DOHH2 (cell line): ENCODE results near the gene RAF1.

Experiments
- H3F3A ChIP-seq: fragments of 200-600 bp; sonication (generic), shearing (Covaris generic); 2 replicates; pipeline ENCODE4 v1.6.0; 2016; ENCODE audit warnings: antibody characterized with exemption, mild to moderate bottlenecking; ENCODE audit not compliant: control insufficient read depth, insufficient read depth
- H3K27ac ChIP-seq: fragments of 200-600 bp; sonication (generic); 2 replicates; pipeline ENCODE4 v1.5.1; 2014; ENCODE audit warnings: low read depth, mild to moderate bottlenecking, low read length, moderate library complexity
- H3K27me3 ChIP-seq: fragments of 200-600 bp; sonication (generic); 2 replicates; pipeline ENCODE4 v1.6.1; 2014; ENCODE audit warnings: mild to moderate bottlenecking, low read length, mixed read lengths; ENCODE audit not compliant: control insufficient read depth
- H3K36me3 ChIP-seq: fragments of 200-600 bp; sonication (generic); 2 replicates; pipeline ENCODE4 v1.6.1; 2014; ENCODE audit warnings: mild to moderate bottlenecking, low read length, moderate library complexity, mixed read lengths; ENCODE audit not compliant: control insufficient read depth
- H3K4me1 ChIP-seq: fragments of 200-600 bp; sonication (generic); 2 replicates; pipeline ENCODE4 v1.6.1; 2014; ENCODE audit warnings: mild to moderate bottlenecking, low read length, mixed read lengths; ENCODE audit not compliant: control insufficient read depth
- H3K4me2 ChIP-seq: fragments of 200-600 bp; sonication (generic); 2 replicates; pipeline ENCODE4 v1.6.0; 2014; ENCODE audit warnings: mild to moderate bottlenecking, low read length, moderate library complexity
- H3K4me3 ChIP-seq: fragments of 200-600 bp; sonication (generic); 2 replicates; pipeline ENCODE4 v1.5.1; 2014; ENCODE audit warnings: mild to moderate bottlenecking, low read length, mixed read lengths
- H3K79me2 ChIP-seq: fragments of 200-600 bp; sonication (generic); 2 replicates; pipeline ENCODE4 v1.6.1; 2014; ENCODE audit warnings: mild to moderate bottlenecking, low read length, mixed read lengths; ENCODE audit not compliant: control insufficient read depth
- H3K9me2 ChIP-seq: fragments of 200-600 bp; sonication (generic); replicated peaks from 2 replicates; pipeline ENCODE4 v1.6.1; 2014; ENCODE audit warnings: mild to moderate bottlenecking, low read length, mixed read lengths; ENCODE audit not compliant: control insufficient read depth
- H3K9me3 ChIP-seq: fragments of 200-600 bp; sonication (generic); 2 replicates; pipeline ENCODE4 v1.6.1; 2014; ENCODE audit warnings: antibody characterized with exemption, low read length, mixed read lengths; ENCODE audit not compliant: control insufficient read depth, insufficient read depth
- H4K20me1 ChIP-seq: fragments of 200-600 bp; sonication (generic); 2 replicates; pipeline ENCODE4 v1.6.0; 2014; ENCODE audit warnings: low read depth, mild to moderate bottlenecking, antibody characterized with exemption, low read length, moderate library complexity; ENCODE audit not compliant: control insufficient read depth, insufficient read depth
- EZH2phosphoT487 ChIP-seq: fragments of 200-600 bp; sonication (generic); IDR thresholded peaks from 2 replicates; pipeline ENCODE4 v1.6.1; 2017; ENCODE audit warnings: borderline replicate concordance, mild to moderate bottlenecking, antibody characterized with exemption, low read length, moderate library complexity, mixed read lengths
- TF ChIP-seq, protein P1 (sequence below): fragments of 200-600 bp; sonication (generic); IDR thresholded peaks from one replicate; pipeline ENCODE4 v1.5.1; 2014; ENCODE audit warnings: antibody characterized with exemption, mild to moderate bottlenecking, low read depth, low read length; ENCODE audit not compliant: poor library complexity, severe bottlenecking

RAF1 gene

DNA sequence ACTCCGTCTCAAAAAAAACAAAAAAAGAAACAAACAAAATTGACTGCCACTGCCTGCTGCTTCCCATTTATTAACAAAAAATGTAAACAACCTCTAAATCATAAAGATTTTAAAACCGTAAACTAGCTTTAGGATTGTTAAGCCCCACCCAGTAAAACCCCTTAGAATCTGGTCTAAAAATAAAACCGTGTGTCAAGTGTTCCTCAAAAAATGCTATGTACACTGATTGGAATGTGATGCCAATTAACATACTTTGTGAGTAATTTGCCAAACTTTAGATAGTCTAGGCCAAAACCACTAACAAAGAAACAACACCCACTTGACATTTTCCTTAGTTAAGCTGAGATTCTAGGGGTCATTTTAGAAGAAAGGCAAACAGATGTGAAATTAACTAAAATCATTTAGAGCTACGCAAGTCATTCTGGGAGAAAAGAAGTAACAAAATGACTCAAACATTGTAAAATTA lies 5.3 kb downstream of the RAF1 start:
- Histone ChIP-seq H3K4me3 (no peak overlapping the region), H3F3A (no peaks in the 10 kb centered on the region), H3K4me2 (no peak overlapping the region), H3K9me3 (no peaks in the 10 kb centered on the region), H4K20me1 (peaks cover 29% of the 10 kb centered on the region), H3K36me3 (peaks cover 13% of the 10 kb centered on the region), H3K79me2 (peaks cover 100% of the 10 kb centered on the region), H3K9me2 (no peaks in the 10 kb centered on the region), H3K4me1 (peaks cover 26% of the 10 kb centered on the region), H3K27me3 (no peaks in the 10 kb centered on the region), H3K27ac (no peak overlapping the region)
- TF ChIP-seq EZH2phosphoT487 = no peak
- TF ChIP-seq, protein P1, sequence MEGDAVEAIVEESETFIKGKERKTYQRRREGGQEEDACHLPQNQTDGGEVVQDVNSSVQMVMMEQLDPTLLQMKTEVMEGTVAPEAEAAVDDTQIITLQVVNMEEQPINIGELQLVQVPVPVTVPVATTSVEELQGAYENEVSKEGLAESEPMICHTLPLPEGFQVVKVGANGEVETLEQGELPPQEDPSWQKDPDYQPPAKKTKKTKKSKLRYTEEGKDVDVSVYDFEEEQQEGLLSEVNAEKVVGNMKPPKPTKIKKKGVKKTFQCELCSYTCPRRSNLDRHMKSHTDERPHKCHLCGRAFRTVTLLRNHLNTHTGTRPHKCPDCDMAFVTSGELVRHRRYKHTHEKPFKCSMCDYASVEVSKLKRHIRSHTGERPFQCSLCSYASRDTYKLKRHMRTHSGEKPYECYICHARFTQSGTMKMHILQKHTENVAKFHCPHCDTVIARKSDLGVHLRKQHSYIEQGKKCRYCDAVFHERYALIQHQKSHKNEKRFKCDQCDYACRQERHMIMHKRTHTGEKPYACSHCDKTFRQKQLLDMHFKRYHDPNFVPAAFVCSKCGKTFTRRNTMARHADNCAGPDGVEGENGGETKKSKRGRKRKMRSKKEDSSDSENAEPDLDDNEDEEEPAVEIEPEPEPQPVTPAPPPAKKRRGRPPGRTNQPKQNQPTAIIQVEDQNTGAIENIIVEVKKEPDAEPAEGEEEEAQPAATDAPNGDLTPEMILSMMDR = no peak

DNA sequence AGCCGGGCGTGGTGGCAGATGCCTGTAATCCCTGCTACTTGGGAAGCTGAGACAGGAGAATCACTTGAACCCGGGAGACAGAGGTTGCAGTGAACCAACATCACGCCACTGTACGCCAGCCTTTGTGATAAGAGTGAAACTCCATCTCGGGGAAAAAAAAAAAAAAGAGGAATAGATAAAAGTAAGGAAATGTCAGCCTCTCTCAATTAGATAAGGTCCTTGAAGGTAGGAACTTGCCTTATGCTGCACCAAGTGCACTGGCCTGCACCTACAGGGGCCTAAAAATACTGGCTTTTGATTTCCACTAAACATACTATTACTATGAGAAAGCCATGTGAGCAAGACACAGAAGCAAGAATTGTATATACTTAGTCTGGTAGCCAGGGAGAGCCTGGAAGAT lies 7.1 kb downstream of the RAF1 start:
- Histone ChIP-seq H3F3A (no peaks in the 10 kb centered on the region), H3K27me3 (no peaks in the 10 kb centered on the region), H3K27ac (no peak overlapping the region), H3K4me3 (no peak overlapping the region), H3K4me1 (peaks cover 24% of the 10 kb centered on the region), H3K9me3 (no peaks in the 10 kb centered on the region), H3K36me3 (peaks cover 5% of the 10 kb centered on the region), H4K20me1 (peaks cover 25% of the 10 kb centered on the region), H3K9me2 (no peaks in the 10 kb centered on the region), H3K79me2 (peaks cover 99% of the 10 kb centered on the region), H3K4me2 (no peak overlapping the region)
- TF ChIP-seq, protein P1 = no peak
- no peak for TF ChIP-seq EZH2phosphoT487

DNA sequence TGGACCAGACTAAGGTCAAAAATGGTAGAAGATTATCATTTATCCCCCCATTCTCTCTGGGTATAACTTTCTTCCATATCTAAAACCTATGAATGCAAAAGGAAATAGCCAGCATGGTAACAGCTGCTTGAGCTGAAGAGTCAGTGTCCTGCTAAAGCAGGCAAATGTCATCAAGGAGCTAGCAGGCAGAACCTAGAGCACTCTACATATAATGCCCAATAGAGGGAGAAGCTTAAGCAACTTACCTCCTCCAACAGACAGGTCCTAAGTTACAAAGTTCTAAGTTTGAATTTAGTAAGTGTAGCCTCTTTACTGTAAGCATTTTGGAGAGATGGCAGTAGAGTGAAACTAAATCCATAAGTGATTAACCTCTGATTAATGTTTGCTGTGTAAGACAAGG lies 7.7 kb downstream of the RAF1 start:
- Histone ChIP-seq H3K4me2 (no peak overlapping the region), H3K27ac (no peak overlapping the region)

More for the DNA sequence above, 7.7 kb downstream of the RAF1 start:
- H3F3A ChIP-seq = no peaks in the 10 kb centered on the region
- H3K27me3 ChIP-seq = no peaks in the 10 kb centered on the region
- peaks cover 25% of the 10 kb centered on the region for H4K20me1 ChIP-seq
- no peak for TF ChIP-seq EZH2phosphoT487
- TF ChIP-seq, protein P1 = no peak
- H3K9me2 ChIP-seq = no peaks in the 10 kb centered on the region
- H3K9me3 ChIP-seq = no peaks in the 10 kb centered on the region
- peaks cover 19% of the 10 kb centered on the region for H3K4me1 ChIP-seq
- peaks cover 98% of the 10 kb centered on the region for H3K79me2 ChIP-seq
- H3K36me3 ChIP-seq = peaks cover 5% of the 10 kb centered on the region
- no peak overlapping the region for H3K4me3 ChIP-seq
